ENCODE data around the gene MKLN1. TPM values are rescaled to one million over a fixed set of nuclear protein-coding genes. Genes with fewer than 3 reads are reported as not detected.
"Not testable (repeated sequence)": the region's sequence is repeated elsewhere in the genome, so short reads cannot be mapped to it uniquely, and the experiment has no call there.

MKLN1 gene
- total and polyA plus RNA-seq, 2 of the 4 experiments (the other 2 are of a cell fraction) = 17.5 to 52.0 TPM

DNA sequence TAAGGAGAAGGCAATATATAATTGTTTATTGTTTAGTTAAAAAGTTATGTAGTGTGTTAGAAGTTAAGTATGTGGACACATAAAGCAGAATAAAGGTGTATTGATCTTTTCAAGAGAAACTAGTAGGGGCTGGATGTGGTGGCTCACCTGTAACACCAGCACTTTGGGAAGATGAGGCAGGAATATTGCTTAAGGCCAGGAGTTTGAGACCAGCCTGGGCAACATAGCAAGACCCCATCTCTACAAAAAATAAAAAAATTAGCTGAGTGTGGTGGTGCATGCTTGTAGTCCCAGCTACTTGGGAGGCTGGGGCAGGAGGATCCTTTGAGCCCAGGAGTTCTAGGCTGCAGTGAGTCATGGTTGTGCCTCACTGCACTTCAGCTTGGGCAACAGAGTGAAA lies 135.0 kb downstream of the MKLN1 start:
- H3K9me1 ChIP-seq (ENCODE audit: insufficient read depth, low read length) = not testable (repeated sequence)

More for the DNA sequence above, 135.0 kb downstream of the MKLN1 start:
- H2BK5ac ChIP-seq (ENCODE audit: low read depth, low read length, poor library complexity, severe bottlenecking); CTCF ChIA-PET; H3K79me1 ChIP-seq (ENCODE audit: low read depth in 1 of 2, low read length in 2 of 2); H3K9me3 ChIP-seq (ENCODE audit: control insufficient read depth, insufficient read depth, low read length); H3K27ac ChIP-seq (ENCODE audit: insufficient read depth, low read length); H2AK9ac ChIP-seq (replicated peaks; ENCODE audit: low read depth, low read length, poor library complexity); H4K91ac ChIP-seq (ENCODE audit: insufficient read depth, low read depth, low read length); H3K18ac ChIP-seq (ENCODE audit: low read depth, low read length); POLR2A ChIA-PET (ENCODE audit: unreplicated experiment); H2AFZ ChIP-seq (replicated peaks; ENCODE audit: low read length, poor library complexity); intact Hi-C loops (cut with micrococcal nuclease); H4K5ac ChIP-seq (ENCODE audit: low read depth, low read length); BruUV-seq (replicated peaks); in situ Hi-C loops (cut with MboI; ENCODE audit: low sequenced_read_pairs); H3K27me3 ChIP-seq (ENCODE audit: control insufficient read depth, insufficient read depth, low read length); H2AK5ac ChIP-seq (ENCODE audit: low read depth, low read length); ATAC-seq (ENCODE audit: low read depth); H3K4me2 ChIP-seq (ENCODE audit: low read depth, low read length); DNase-seq; H2BK120ac ChIP-seq (ENCODE audit: low read depth, low read length); H4K8ac ChIP-seq (ENCODE audit: low read depth in 2 of 2, low read length in 2 of 2); H3K23ac ChIP-seq (ENCODE audit: low read depth, low read length); H3K4ac ChIP-seq (ENCODE audit: low read depth, low read length); H3K9ac ChIP-seq (ENCODE audit: low read depth, low read length); dilution Hi-C loops (cut with HindIII; ENCODE audit: low sequenced_read_pairs, unreplicated experiment); H3K4me3 ChIP-seq (ENCODE audit: insufficient read depth, low read depth, low read length); H3K14ac ChIP-seq (replicated peaks; ENCODE audit: low read depth, low read length); H2BK15ac ChIP-seq (ENCODE audit: low read depth, low read length); H3K56ac ChIP-seq (ENCODE audit: extremely low read depth, insufficient read depth, low read length); H3K4me1 ChIP-seq (ENCODE audit: control insufficient read depth, insufficient read depth, low read length); H4K20me1 ChIP-seq (ENCODE audit: insufficient read depth, low read length); H2BK20ac ChIP-seq (ENCODE audit: low read depth, low read length): not testable (repeated sequence)
- H3K36me3 ChIP-seq (ENCODE audit: control insufficient read depth, insufficient read depth, low read length) = peaks cover 19% of the 10 kb centered on the region
